ENCODE data around the gene AMER2. TPM values are rescaled to one million over a fixed set of nuclear protein-coding genes. Genes with fewer than 3 reads are reported as not detected.

Gene AMER2
- total and polyA plus RNA-seq, 10 donors, result not detected

GRCh38 chr13:25137788-25138115 is 34.3 kb downstream of the AMER2 start:
- H3K27me3 ChIP-seq (replicated peaks in 1 of 7), result peaks cover 0 to 70% (median 0%) of the 10 kb centered on the region in 7 donors
- peaks cover 0 to 12% (median 0%) of the 10 kb centered on the region in 8 donors for H3K9me3 ChIP-seq
- WGBS, 5 donors, result 63 to 74% (median 68%) methylated on average over 3 of the region's 3 CpGs
- TF ChIP-seq, protein P1, sequence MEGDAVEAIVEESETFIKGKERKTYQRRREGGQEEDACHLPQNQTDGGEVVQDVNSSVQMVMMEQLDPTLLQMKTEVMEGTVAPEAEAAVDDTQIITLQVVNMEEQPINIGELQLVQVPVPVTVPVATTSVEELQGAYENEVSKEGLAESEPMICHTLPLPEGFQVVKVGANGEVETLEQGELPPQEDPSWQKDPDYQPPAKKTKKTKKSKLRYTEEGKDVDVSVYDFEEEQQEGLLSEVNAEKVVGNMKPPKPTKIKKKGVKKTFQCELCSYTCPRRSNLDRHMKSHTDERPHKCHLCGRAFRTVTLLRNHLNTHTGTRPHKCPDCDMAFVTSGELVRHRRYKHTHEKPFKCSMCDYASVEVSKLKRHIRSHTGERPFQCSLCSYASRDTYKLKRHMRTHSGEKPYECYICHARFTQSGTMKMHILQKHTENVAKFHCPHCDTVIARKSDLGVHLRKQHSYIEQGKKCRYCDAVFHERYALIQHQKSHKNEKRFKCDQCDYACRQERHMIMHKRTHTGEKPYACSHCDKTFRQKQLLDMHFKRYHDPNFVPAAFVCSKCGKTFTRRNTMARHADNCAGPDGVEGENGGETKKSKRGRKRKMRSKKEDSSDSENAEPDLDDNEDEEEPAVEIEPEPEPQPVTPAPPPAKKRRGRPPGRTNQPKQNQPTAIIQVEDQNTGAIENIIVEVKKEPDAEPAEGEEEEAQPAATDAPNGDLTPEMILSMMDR (IDR thresholded peaks at IDR 0.05 in 8 of 11, conservative IDR thresholded peaks at IDR 0.05 in 3 of 11), result no peak
- TF ChIP-seq POLR2A (IDR thresholded peaks at IDR 0.05), result no peak
- no peak for TF ChIP-seq POLR2AphosphoS5 (IDR thresholded peaks at IDR 0.05)
- no peak overlapping the region for H3K27ac ChIP-seq
- intact Hi-C loops (cut with DNase I; ENCODE audit: low total_unique reads), result no loop called here
- H3K4me1 ChIP-seq, result no peaks in the 10 kb centered on the region
- DNase-seq, result no peak
- no peak overlapping the region for H3K4me3 ChIP-seq
- no peaks in the 10 kb centered on the region for H3K36me3 ChIP-seq

- Histone ChIP-seq H3K4me1 (no peaks in the 10 kb centered on the region), H3K27ac (no peak overlapping the region), H3K27me3 (replicated peaks in 1 of 7) (peaks cover 0 to 70% (median 0%) of the 10 kb centered on the region in 7 donors), H3K9me3 (peaks cover 0 to 12% (median 0%) of the 10 kb centered on the region in 8 donors), H3K36me3 (no peaks in the 10 kb centered on the region), H3K4me3 (no peak overlapping the region)
- no peak for DNase-seq
- TF ChIP-seq POLR2AphosphoS5 (IDR thresholded peaks at IDR 0.05), result no peak
- TF ChIP-seq, protein P1 (IDR thresholded peaks at IDR 0.05 in 8 of 11, conservative IDR thresholded peaks at IDR 0.05 in 3 of 11), result no peak
- 19 to 27% (median 23%) methylated on average over 15 of the region's 15 CpGs for WGBS, 5 donors
- intact Hi-C loops (cut with DNase I; ENCODE audit: low total_unique reads), result no loop called here
Measured at GRCh38 chr13:25136880-25137787, 35.0 kb downstream of the AMER2 start.

DNA sequence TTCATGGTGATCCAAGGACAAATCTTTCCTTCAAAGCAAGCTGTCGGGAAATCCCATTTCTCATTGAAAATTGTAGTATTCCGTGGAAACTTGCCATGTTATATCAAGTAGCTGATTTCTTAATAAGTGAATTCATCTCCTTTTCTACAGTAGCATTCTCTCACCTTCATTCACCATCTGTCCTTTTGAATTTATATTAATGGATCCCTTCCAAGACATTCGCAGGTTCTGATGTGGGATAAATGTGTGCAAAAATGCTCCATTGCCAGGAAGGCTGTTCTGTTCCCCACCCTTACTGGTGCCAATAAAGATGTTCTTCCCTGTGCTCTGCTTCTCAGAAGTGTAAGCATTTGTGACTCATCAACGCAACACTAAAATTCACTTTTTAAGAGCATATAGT is 36.2 kb downstream of the AMER2 start:
- 81 to 94% (median 90%) methylated on average over 4 of the region's 4 CpGs for WGBS, 5 donors

DNA sequence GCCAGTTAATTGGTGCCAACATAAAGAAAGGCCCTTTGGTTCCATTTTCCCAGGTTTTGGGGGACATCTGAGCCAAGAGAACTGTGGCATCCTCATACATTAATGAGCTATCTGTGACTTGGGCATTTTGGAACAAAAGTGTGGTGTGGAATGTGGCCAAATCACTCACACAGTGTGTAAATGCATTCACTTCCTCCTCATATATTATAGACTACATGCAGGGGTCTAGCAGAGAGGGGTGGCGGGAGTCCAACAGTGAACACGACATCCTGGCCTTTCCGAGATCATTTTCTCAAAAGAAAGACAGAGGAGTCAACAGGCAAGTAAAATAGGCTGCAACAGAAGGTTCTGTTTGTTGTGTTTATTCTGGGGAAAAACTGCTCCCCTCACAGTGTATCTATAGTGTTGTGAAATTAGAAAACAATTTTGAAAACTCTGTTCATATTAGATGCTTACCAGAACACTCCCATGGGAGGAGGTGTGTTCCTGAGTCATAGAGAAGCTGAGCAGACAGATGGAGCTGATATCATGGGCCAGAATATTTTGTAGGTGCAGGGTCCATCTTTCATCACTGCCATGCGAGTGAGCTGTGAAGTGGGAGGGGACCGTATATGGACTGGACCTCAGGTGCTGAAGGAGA is 39.2 kb downstream of the AMER2 start:
- WGBS, 5 donors, result 58 to 74% (median 58%) methylated on average over 5 of the region's 5 CpGs
- H3K36me3 ChIP-seq, result no peaks in the 10 kb centered on the region
- no peak overlapping the region for H3K27ac ChIP-seq
- no peaks in the 10 kb centered on the region for H3K4me1 ChIP-seq
- H3K9me3 ChIP-seq, result peaks cover 0 to 12% (median 0%) of the 10 kb centered on the region in 8 donors
- TF ChIP-seq POLR2AphosphoS5 (IDR thresholded peaks at IDR 0.05) (no peak), POLR2A (IDR thresholded peaks at IDR 0.05) (no peak)
- TF ChIP-seq, protein P1 (IDR thresholded peaks at IDR 0.05 in 8 of 11, conservative IDR thresholded peaks at IDR 0.05 in 3 of 11), result no peak
- no peak overlapping the region for H3K4me3 ChIP-seq
- DNase-seq, result no peak
- intact Hi-C loops (cut with DNase I; ENCODE audit: low total_unique reads), result no loop called here
- peaks cover 0 to 53% (median 0%) of the 10 kb centered on the region in 7 donors for H3K27me3 ChIP-seq (replicated peaks in 1 of 7)

More for the DNA sequence above, 36.2 kb downstream of the AMER2 start:
- no peaks in the 10 kb centered on the region for H3K4me1 ChIP-seq
- H3K27ac ChIP-seq, result no peak overlapping the region
- H3K27me3 ChIP-seq (replicated peaks in 1 of 7), result peaks cover 0 to 62% (median 0%) of the 10 kb centered on the region in 7 donors
- H3K4me3 ChIP-seq, result no peak overlapping the region
- no peak for DNase-seq
- H3K9me3 ChIP-seq, result peaks cover 0 to 12% (median 0%) of the 10 kb centered on the region in 8 donors
- TF ChIP-seq POLR2AphosphoS5 (IDR thresholded peaks at IDR 0.05), result no peak
- intact Hi-C loops (cut with DNase I; ENCODE audit: low total_unique reads), result no loop called here
- no peaks in the 10 kb centered on the region for H3K36me3 ChIP-seq
